GM23338 (cell line): ENCODE measurements around the gene TNS1. TPM values are rescaled to one million over a fixed set of nuclear protein-coding genes. Genes with fewer than 3 reads are reported as not detected.

Experiments used
- ATAC-seq: fragments of 200-7000 bp; cut with Tn5 transposase; 3 replicates; pipeline ENCODE4 v1.9.1; 2020
- DNase-seq: peaks from one replicate; pipeline ENCODE4 v3.0.0-alpha.2; 2015; ENCODE audit warnings: low spot score
- H2AFZ ChIP-seq: fragments of 200-600 bp; sonication (generic); 2 replicates; pipeline ENCODE4 v1.8.0; 2016; ENCODE audit warnings: antibody characterized with exemption, mild to moderate bottlenecking, moderate library complexity
- H3F3A ChIP-seq: fragments of 200-600 bp; sonication (generic); replicated peaks from 2 replicates; pipeline ENCODE4 v1.8.0; 2017; ENCODE audit warnings: antibody characterized with exemption, mixed run types, low read depth
- H3K27ac ChIP-seq: fragments of 200-600 bp; sonication (generic); 2 replicates; pipeline ENCODE4 v1.6.1; 2016; ENCODE audit warnings: low read depth
- H3K27me3 ChIP-seq: fragments of 200-600 bp; sonication (generic); 2 replicates; pipeline ENCODE4 v1.8.0; 2016; ENCODE audit warnings: mild to moderate bottlenecking, mixed run types, moderate library complexity; ENCODE audit not compliant: insufficient read depth
- H3K36me3 ChIP-seq: fragments of 200-600 bp; sonication (generic); 2 replicates; pipeline ENCODE4 v1.8.0; 2016; ENCODE audit warnings: mild to moderate bottlenecking; ENCODE audit not compliant: insufficient read depth
- H3K4me1 ChIP-seq: fragments of 200-600 bp; sonication (generic); 2 replicates; pipeline ENCODE4 v1.8.0; 2016; ENCODE audit warnings: mild to moderate bottlenecking, moderate library complexity; ENCODE audit not compliant: insufficient read depth
- H3K4me2 ChIP-seq: fragments of 200-600 bp; sonication (generic); 2 replicates; pipeline ENCODE4 v1.7.1; 2017; ENCODE audit warnings: mixed run types
- H3K4me3 ChIP-seq: fragments of 200-600 bp; sonication (generic); 2 replicates; pipeline ENCODE4 v1.6.1; 2016; ENCODE audit warnings: mixed run types
- H3K79me2 ChIP-seq: fragments of 200-600 bp; sonication (generic); replicated peaks from 2 replicates; pipeline ENCODE4 v1.8.0; 2017; ENCODE audit warnings: mild to moderate bottlenecking; ENCODE audit not compliant: insufficient read depth
- H3K9me2 ChIP-seq: fragments of 200-600 bp; sonication (generic); 2 replicates; pipeline ENCODE4 v1.8.0; 2017; ENCODE audit not compliant: insufficient read depth
- H4K20me1 ChIP-seq: fragments of 200-600 bp; sonication (generic); replicated peaks from 2 replicates; pipeline ENCODE4 v1.8.0; 2017; ENCODE audit warnings: mild to moderate bottlenecking; ENCODE audit not compliant: insufficient read depth
- H3K27ac Mint-ChIP-seq: 2 replicates; pipeline ENCODE4 v1.8.0; 2020; ENCODE audit warnings: inconsistent platforms, mild to moderate bottlenecking, moderate library complexity, mixed read lengths
- H3K27me3 Mint-ChIP-seq: 3 replicates; pipeline ENCODE4 v1.8.0; 2022; ENCODE audit warnings: low read depth, mild to moderate bottlenecking, moderate library complexity, mixed read lengths, inconsistent platforms; ENCODE audit not compliant: insufficient read depth, poor library complexity
- H3K36me3 Mint-ChIP-seq: 3 replicates; pipeline ENCODE4 v1.8.0; 2021; ENCODE audit warnings: low read depth, mild to moderate bottlenecking, inconsistent platforms, moderate library complexity, mixed read lengths
- H3K4me1 Mint-ChIP-seq: 3 replicates; pipeline ENCODE4 v1.8.0; 2020; ENCODE audit warnings: mild to moderate bottlenecking, inconsistent platforms, mixed read lengths
- H3K4me3 Mint-ChIP-seq: 3 replicates; pipeline ENCODE4 v1.8.0; 2021; ENCODE audit warnings: moderate library complexity, mild to moderate bottlenecking, inconsistent platforms, mixed read lengths
- H3K9me3 Mint-ChIP-seq: 3 replicates; pipeline ENCODE4 v1.8.0; 2020; ENCODE audit warnings: moderate library complexity, mild to moderate bottlenecking, inconsistent platforms, mixed read lengths
- CREB1 ChIP-seq: fragments of 250-450 bp; sonication (Bioruptor Pico); IDR thresholded peaks from 2 replicates; pipeline ENCODE4 v1.5.0; 2020; ENCODE audit warnings: low read depth, mild to moderate bottlenecking, moderate library complexity
- EZH2 ChIP-seq: fragments of 200-600 bp; sonication (generic); IDR thresholded peaks from one replicate; pipeline ENCODE4 v1.8.0; 2017; ENCODE audit warnings: antibody characterized with exemption, mild to moderate bottlenecking, low read depth; ENCODE audit not compliant: unreplicated experiment
- EZH2phosphoT487 ChIP-seq: fragments of 200-600 bp; sonication (generic); IDR thresholded peaks from one replicate; pipeline ENCODE4 v1.8.1; 2018; ENCODE audit warnings: antibody characterized with exemption; ENCODE audit not compliant: unreplicated experiment
- JUNB ChIP-seq: IDR thresholded peaks from one replicate; pipeline ENCODE4 v1.6.1; 2016; ENCODE audit warnings: antibody characterized with exemption; ENCODE audit not compliant: unreplicated experiment
- NANOG ChIP-seq: IDR thresholded peaks from 2 replicates; pipeline ENCODE4 v1.6.1; 2016; ENCODE audit warnings: antibody characterized with exemption, borderline replicate concordance
- STAT1 ChIP-seq: IDR thresholded peaks from one replicate; pipeline ENCODE4 v1.6.1; 2016; ENCODE audit warnings: antibody characterized with exemption; ENCODE audit not compliant: unreplicated experiment
- ZNF114 ChIP-seq: fragments of 250-450 bp; sonication (Bioruptor Pico); IDR thresholded peaks from 2 replicates; pipeline ENCODE4 v1.5.0; 2020; ENCODE audit warnings: mild to moderate bottlenecking, moderate library complexity
- ZNF331 ChIP-seq: fragments of 250-450 bp; sonication (Bioruptor Pico); IDR thresholded peaks from 2 replicates; pipeline ENCODE4 v1.5.0; 2020; ENCODE audit warnings: low read depth, mild to moderate bottlenecking, moderate library complexity
- polyA plus RNA-seq: library from polyadenylated mRNA; unstranded; fragments of >200 nt; fragmentation: Nextera tagmentation; extraction: Ambion mirVana; gene quantifications from 2 replicates; pipeline ENCODE4 v1.2.1, GENCODE V29; 2016
- total RNA-seq: library from RNA; depleted of rRNA; stranded (reverse); fragments of >200 nt; shearing (Covaris generic); gene quantifications from 2 replicates; pipeline ENCODE4 v1.2.3, GENCODE V29; 2014
- TF ChIP-seq, protein P1 (sequence below), 2 experiments: fragments of 200-600 bp in 1 of 2; sonication (generic) in 1 of 2; conservative IDR thresholded peaks; 2 replicates each; pipeline versions ENCODE4 v1.5.1 to v1.6.1; 2016 to 2017; ENCODE audit warnings: antibody characterized with exemption in 2 of 2, low read depth in 2 of 2, mild to moderate bottlenecking in 2 of 2, moderate library complexity in 1 of 2
- TF ChIP-seq, protein P2 (sequence below): IDR thresholded peaks from 2 replicates; pipeline ENCODE4 v1.6.1; 2016; ENCODE audit warnings: antibody characterized with exemption

TNS1 gene
- total and polyA plus RNA-seq, 2 experiments from 2014 or later: 2.0 to 7.4 TPM

DNA sequence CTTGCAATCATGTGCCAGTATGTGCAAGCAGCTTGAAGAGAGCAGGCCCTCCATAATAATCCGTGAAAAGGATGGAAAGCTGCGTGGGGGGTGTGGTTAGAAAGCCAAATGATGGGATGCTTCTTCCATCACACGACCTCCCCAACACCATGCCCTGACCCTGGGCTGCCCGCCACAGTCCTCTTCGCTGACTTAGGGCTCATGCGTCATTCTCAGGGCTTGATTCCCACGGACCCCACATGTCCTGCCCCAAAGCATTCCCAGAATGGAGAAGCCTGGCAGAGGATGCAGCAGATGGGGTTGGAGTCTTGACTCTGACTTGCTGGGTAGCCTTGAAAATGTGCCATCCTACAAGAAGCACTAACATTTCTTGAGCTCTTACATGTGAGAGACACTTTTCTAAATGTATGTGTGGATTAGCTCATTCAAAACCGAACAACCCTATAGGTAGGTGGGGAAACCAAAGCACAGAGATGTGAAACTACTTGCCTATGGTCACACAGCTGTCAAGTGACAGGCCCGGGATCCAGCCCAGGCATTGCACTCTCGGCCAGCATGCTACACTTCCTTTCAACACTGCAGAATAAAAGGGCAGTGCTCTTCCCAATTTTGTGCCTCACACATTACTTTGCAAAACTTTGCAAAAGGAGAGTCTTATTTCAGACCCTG, 3.7 kb downstream of the TNS1 start:
- Histone ChIP-seq H3K4me3 (no peak overlapping the region), H3K79me2 (no peaks in the 10 kb centered on the region), H2AFZ (no peak overlapping the region), H3K4me2 (no peak overlapping the region), H3K4me1 (peaks cover 14% of the 10 kb centered on the region; the same call in 1 of the 2 replicates), H3K9me2 (no peaks in the 10 kb centered on the region), H3K27ac (no peak overlapping the region), H4K20me1 (no peaks in the 10 kb centered on the region), H3K36me3 (no peaks in the 10 kb centered on the region), H3K27me3 (no peaks in the 10 kb centered on the region), H3F3A (no peaks in the 10 kb centered on the region)
- TF ChIP-seq ZNF331 (no peak), STAT1 (no peak), ZNF114 (CRISPR knock-in tag) (no peak)
- no peaks in the 10 kb centered on the region for H3K9me3 Mint-ChIP-seq
- ATAC-seq (no peak), DNase-seq (no peak)
- H3K27ac Mint-ChIP-seq: no peak overlapping the region
- peaks cover 11% of the 10 kb centered on the region for H3K27me3 Mint-ChIP-seq
- no peaks in the 10 kb centered on the region for H3K36me3 Mint-ChIP-seq
- no peak overlapping the region for H3K4me3 Mint-ChIP-seq
- H3K4me1 Mint-ChIP-seq: peaks cover 39% of the 10 kb centered on the region

- H3K27ac ChIP-seq: no peak overlapping the region
- no peaks in the 10 kb centered on the region for H3K9me2 ChIP-seq
- TF ChIP-seq STAT1 (no peak), ZNF331 (no peak), EZH2phosphoT487 (no peak), JUNB (no peak), EZH2 (no peak), NANOG (no peak), ZNF114 (CRISPR knock-in tag) (no peak)
- TF ChIP-seq, protein P1, sequence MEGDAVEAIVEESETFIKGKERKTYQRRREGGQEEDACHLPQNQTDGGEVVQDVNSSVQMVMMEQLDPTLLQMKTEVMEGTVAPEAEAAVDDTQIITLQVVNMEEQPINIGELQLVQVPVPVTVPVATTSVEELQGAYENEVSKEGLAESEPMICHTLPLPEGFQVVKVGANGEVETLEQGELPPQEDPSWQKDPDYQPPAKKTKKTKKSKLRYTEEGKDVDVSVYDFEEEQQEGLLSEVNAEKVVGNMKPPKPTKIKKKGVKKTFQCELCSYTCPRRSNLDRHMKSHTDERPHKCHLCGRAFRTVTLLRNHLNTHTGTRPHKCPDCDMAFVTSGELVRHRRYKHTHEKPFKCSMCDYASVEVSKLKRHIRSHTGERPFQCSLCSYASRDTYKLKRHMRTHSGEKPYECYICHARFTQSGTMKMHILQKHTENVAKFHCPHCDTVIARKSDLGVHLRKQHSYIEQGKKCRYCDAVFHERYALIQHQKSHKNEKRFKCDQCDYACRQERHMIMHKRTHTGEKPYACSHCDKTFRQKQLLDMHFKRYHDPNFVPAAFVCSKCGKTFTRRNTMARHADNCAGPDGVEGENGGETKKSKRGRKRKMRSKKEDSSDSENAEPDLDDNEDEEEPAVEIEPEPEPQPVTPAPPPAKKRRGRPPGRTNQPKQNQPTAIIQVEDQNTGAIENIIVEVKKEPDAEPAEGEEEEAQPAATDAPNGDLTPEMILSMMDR (conservative IDR thresholded peaks at IDR 0.05; ENCODE audit: low read depth in 2 of 2): no peak
- Mint-ChIP-seq H3K4me3 (no peak overlapping the region), H3K27ac (no peak overlapping the region), H3K4me1 (peaks cover 38% of the 10 kb centered on the region), H3K27me3 (peaks cover 8% of the 10 kb centered on the region), H3K9me3 (no peaks in the 10 kb centered on the region), H3K36me3 (no peaks in the 10 kb centered on the region)
- peaks cover 10% of the 10 kb centered on the region; the same call in 1 of the 2 replicates for H3K4me1 ChIP-seq
- ATAC-seq (no peak), DNase-seq (no peak)
- no peaks in the 10 kb centered on the region for H3K27me3 ChIP-seq
- H4K20me1 ChIP-seq: no peaks in the 10 kb centered on the region
- no peaks in the 10 kb centered on the region for H3K79me2 ChIP-seq
- no peak overlapping the region for H3K4me3 ChIP-seq
- no peaks in the 10 kb centered on the region for H3K36me3 ChIP-seq
- H3K4me2 ChIP-seq: no peak overlapping the region
- no peak overlapping the region for H2AFZ ChIP-seq
- no peaks in the 10 kb centered on the region for H3F3A ChIP-seq
These were observed 5.3 kb downstream of the TNS1 start for GRCh38 chr2:217997510-217997909.

DNA sequence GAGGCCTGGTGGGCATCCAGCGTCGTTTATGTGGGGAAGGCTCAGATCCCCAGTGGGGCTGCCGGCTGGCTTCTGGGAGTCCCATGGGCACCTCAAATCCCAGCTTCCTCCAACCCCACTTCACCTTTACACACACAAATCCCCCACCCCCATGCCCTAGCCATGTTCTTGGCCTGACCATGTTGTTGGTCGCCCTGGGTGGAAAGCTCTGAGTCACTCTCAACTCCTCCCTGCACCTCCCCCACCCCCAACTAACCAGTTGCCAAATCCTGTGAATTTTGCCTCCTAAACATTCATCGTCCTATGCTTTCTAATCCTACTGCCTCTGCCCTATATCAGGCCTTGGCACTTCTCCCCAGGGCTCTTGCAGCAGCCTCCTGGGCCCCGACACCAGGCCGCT, 6.4 kb downstream of the TNS1 start:
- Histone ChIP-seq H3K36me3 (no peaks in the 10 kb centered on the region), H3K79me2 (no peaks in the 10 kb centered on the region), H3K27me3 (no peaks in the 10 kb centered on the region), H3K4me2 (no peak overlapping the region), H3F3A (no peaks in the 10 kb centered on the region), H3K9me2 (no peaks in the 10 kb centered on the region), H3K27ac (no peak overlapping the region), H3K4me3 (no peak overlapping the region), H2AFZ (no peak overlapping the region), H3K4me1 (peaks cover 2% of the 10 kb centered on the region; the same call in 1 of the 2 replicates), H4K20me1 (no peaks in the 10 kb centered on the region; the same call in 1 of the 2 replicates)
- Mint-ChIP-seq H3K27ac (no peak overlapping the region), H3K4me1 (peaks cover 28% of the 10 kb centered on the region), H3K36me3 (no peaks in the 10 kb centered on the region), H3K27me3 (peaks cover 12% of the 10 kb centered on the region), H3K9me3 (no peaks in the 10 kb centered on the region), H3K4me3 (no peak overlapping the region)
- ATAC-seq (no peak), DNase-seq (no peak)
- TF ChIP-seq, protein P1 (conservative IDR thresholded peaks at IDR 0.05; ENCODE audit: low read depth in 2 of 2): no peak
- TF ChIP-seq CREB1 (CRISPR knock-in tag) (no peak), ZNF331 (no peak), JUNB (no peak), NANOG (no peak)
- TF ChIP-seq, protein P2, sequence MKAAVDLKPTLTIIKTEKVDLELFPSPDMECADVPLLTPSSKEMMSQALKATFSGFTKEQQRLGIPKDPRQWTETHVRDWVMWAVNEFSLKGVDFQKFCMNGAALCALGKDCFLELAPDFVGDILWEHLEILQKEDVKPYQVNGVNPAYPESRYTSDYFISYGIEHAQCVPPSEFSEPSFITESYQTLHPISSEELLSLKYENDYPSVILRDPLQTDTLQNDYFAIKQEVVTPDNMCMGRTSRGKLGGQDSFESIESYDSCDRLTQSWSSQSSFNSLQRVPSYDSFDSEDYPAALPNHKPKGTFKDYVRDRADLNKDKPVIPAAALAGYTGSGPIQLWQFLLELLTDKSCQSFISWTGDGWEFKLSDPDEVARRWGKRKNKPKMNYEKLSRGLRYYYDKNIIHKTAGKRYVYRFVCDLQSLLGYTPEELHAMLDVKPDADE: no peak
